ENCODE results near the gene GCNT2.

GRCh38 chr6:10678456-10678855 is 157.3 kb downstream of the GCNT2 start:
- no peak for TF ChIP-seq POLR2A (IDR thresholded peaks at IDR 0.05)
- TF ChIP-seq, protein P1, sequence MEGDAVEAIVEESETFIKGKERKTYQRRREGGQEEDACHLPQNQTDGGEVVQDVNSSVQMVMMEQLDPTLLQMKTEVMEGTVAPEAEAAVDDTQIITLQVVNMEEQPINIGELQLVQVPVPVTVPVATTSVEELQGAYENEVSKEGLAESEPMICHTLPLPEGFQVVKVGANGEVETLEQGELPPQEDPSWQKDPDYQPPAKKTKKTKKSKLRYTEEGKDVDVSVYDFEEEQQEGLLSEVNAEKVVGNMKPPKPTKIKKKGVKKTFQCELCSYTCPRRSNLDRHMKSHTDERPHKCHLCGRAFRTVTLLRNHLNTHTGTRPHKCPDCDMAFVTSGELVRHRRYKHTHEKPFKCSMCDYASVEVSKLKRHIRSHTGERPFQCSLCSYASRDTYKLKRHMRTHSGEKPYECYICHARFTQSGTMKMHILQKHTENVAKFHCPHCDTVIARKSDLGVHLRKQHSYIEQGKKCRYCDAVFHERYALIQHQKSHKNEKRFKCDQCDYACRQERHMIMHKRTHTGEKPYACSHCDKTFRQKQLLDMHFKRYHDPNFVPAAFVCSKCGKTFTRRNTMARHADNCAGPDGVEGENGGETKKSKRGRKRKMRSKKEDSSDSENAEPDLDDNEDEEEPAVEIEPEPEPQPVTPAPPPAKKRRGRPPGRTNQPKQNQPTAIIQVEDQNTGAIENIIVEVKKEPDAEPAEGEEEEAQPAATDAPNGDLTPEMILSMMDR (IDR thresholded peaks at IDR 0.05) = no peak
- no peak for TF ChIP-seq POLR2AphosphoS5 (IDR thresholded peaks at IDR 0.05; ENCODE audit: insufficient read depth in 1 of 2, low read depth in 1 of 2)
